ENCODE results near the gene MAPK12. TPM values are rescaled to one million over a fixed set of nuclear protein-coding genes. Genes with fewer than 3 reads are reported as not detected.

MAPK12 gene
- total and polyA plus RNA-seq, 10 of the 15 experiments (the other 5 are each of a cell fraction or from before 2014, with no cell fraction given): 1.1 to 38.9 (median 16.3) TPM

GRCh38 chr22:50267591-50268390, 6.3 kb upstream of the MAPK12 start (continued):
- TF ChIP-seq TAF1 (IDR thresholded peaks at IDR 0.05; ENCODE audit: borderline replicate concordance, low read depth, low read length): no peak
- no peak for TF ChIP-seq ATF7 (IDR thresholded peaks at IDR 0.05; ENCODE audit: low read depth)
- TF ChIP-seq FOXM1 (IDR thresholded peaks at IDR 0.05; ENCODE audit: low read depth, low read length): no peak
- TF ChIP-seq ATF3 (IDR thresholded peaks at IDR 0.05; ENCODE audit: borderline replicate concordance, extremely low read depth, low read depth, low read length): no peak
- no peak for TF ChIP-seq ZNF207 (IDR thresholded peaks at IDR 0.05; ENCODE audit: borderline replicate concordance)
- TF ChIP-seq CTCF (IDR thresholded peaks at IDR 0.05 in 2 of 3, conservative IDR thresholded peaks at IDR 0.05 in 1 of 3; ENCODE audit: control insufficient read depth in 2 of 3, extremely low read depth in 1 of 3, insufficient read depth in 1 of 3, low read depth in 3 of 3, low read length in 3 of 3): 0 out of 6 replicates have a peak, but pooled peaks of 2 of the 3 experiments have one; percentile 7 to 9

GRCh38 chr22:50266994-50267393, 5.5 kb upstream of the MAPK12 start:
- SMC1A ChIA-PET (ENCODE audit: uncharacterized antibody, unreplicated experiment): no interaction called here
- in situ Hi-C loops (cut with MboI): no loop called here
- H3K9ac ChIP-seq (ENCODE audit: control insufficient read depth, insufficient read depth, low read length): no peak overlapping the region
- intact Hi-C loops (cut with micrococcal nuclease; ENCODE audit: unreplicated experiment): no loop called here
- no peaks in the 10 kb centered on the region for H4K20me1 ChIP-seq (ENCODE audit: control insufficient read depth, insufficient read depth)
- H3K4me2 ChIP-seq (ENCODE audit: control insufficient read depth, insufficient read depth): no peak overlapping the region
- CTCF ChIA-PET: no interaction called here
- no peaks in the 10 kb centered on the region for H3K36me3 ChIP-seq (ENCODE audit: control insufficient read depth in 2 of 2, insufficient read depth in 2 of 2, low read length in 1 of 2)
- FAIRE-seq (no peak), ATAC-seq (no peak), DNase-seq (ENCODE audit: low read depth, low spot score) (no peak)
- POLR2A ChIA-PET: interaction anchor here (0.7 kb wide), 1 partner anchor 260 kb away, joined by 3 read pairs; no protein-coding TSS in a partner anchor
- H3K79me2 ChIP-seq (ENCODE audit: control insufficient read depth, insufficient read depth, low read length): no peaks in the 10 kb centered on the region
- H3K4me1 ChIP-seq (ENCODE audit: control insufficient read depth, insufficient read depth, low read length): peaks cover 22% of the 10 kb centered on the region
- no TSS peak for BruUV-seq (replicated peaks)
- RAD21 ChIA-PET (ENCODE audit: unreplicated experiment): no interaction called here
- H3K9me3 ChIP-seq (replicated peaks; ENCODE audit: control insufficient read depth, insufficient read depth, low read length): no peaks in the 10 kb centered on the region
- 95% methylated on average over 22 of the region's 37 CpGs for WGBS (ENCODE audit: insufficient coverage, insufficient replicate concordance, low lambda C conversion rate, missing lambda C conversion rate)
- no peak overlapping the region for H3K27ac ChIP-seq (ENCODE audit: control insufficient read depth, insufficient read depth)
- no peak overlapping the region for H2AFZ ChIP-seq (ENCODE audit: control insufficient read depth, low read depth, low read length)
- H3K4me3 ChIP-seq: no peak overlapping the region
- no peaks in the 10 kb centered on the region for H3K27me3 ChIP-seq (replicated peaks in 1 of 2; ENCODE audit: control insufficient read depth in 2 of 2, insufficient read depth in 2 of 2, low read length in 1 of 2)
- TF ChIP-seq JUNB (IDR thresholded peaks at IDR 0.05) (no peak), RAD21 (IDR thresholded peaks at IDR 0.05; ENCODE audit: insufficient read depth, low read depth, low read length) (no peak), ZSCAN29 (IDR thresholded peaks at IDR 0.05) (no peak), TCF7 (IDR thresholded peaks at IDR 0.05; ENCODE audit: borderline replicate concordance) (no peak), SKIL (IDR thresholded peaks at IDR 0.05; ENCODE audit: low read depth, poor library complexity, severe bottlenecking) (no peak), SMAD1 (IDR thresholded peaks at IDR 0.05; ENCODE audit: low read depth, partially characterized antibody) (no peak), SREBF2 (IDR thresholded peaks at IDR 0.05; ENCODE audit: low read length) (no peak), BRCA1 (IDR thresholded peaks at IDR 0.05; ENCODE audit: low read depth, low read length) (no peak), SPI1 (IDR thresholded peaks at IDR 0.05; ENCODE audit: borderline replicate concordance, insufficient read depth, low read depth, low read length) (no peak), IRF3 (IDR thresholded peaks at IDR 0.05) (no peak), HDAC6 (IDR thresholded peaks at IDR 0.05; ENCODE audit: unreplicated experiment) (no peak), FOXK2 (IDR thresholded peaks at IDR 0.05) (no peak)
